Measurements from ENCODE around the gene ITPRIP. TPM values are rescaled to one million over a fixed set of nuclear protein-coding genes. Genes with fewer than 3 reads are reported as not detected.

Gene ITPRIP
- total RNA-seq, 1 donor from 2014 or later, result 15.6 TPM

- TF ChIP-seq, protein P1, sequence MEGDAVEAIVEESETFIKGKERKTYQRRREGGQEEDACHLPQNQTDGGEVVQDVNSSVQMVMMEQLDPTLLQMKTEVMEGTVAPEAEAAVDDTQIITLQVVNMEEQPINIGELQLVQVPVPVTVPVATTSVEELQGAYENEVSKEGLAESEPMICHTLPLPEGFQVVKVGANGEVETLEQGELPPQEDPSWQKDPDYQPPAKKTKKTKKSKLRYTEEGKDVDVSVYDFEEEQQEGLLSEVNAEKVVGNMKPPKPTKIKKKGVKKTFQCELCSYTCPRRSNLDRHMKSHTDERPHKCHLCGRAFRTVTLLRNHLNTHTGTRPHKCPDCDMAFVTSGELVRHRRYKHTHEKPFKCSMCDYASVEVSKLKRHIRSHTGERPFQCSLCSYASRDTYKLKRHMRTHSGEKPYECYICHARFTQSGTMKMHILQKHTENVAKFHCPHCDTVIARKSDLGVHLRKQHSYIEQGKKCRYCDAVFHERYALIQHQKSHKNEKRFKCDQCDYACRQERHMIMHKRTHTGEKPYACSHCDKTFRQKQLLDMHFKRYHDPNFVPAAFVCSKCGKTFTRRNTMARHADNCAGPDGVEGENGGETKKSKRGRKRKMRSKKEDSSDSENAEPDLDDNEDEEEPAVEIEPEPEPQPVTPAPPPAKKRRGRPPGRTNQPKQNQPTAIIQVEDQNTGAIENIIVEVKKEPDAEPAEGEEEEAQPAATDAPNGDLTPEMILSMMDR (conservative IDR thresholded peaks at IDR 0.05), result no peak
- Mint-ChIP-seq H3K9me3 (peaks cover 5% of the 10 kb centered on the region), H3K27ac (ENCODE audit: unreplicated experiment) (no peak overlapping the region), H3K27me3 (ENCODE audit: low read depth) (peaks cover 10% of the 10 kb centered on the region), H3K4me1 (no peaks in the 10 kb centered on the region), H3K4me3 (no peak overlapping the region), H3K36me3 (ENCODE audit: low read depth) (no peaks in the 10 kb centered on the region)
- no peak for DNase-seq (ENCODE audit: low read depth, low spot score)
Observed at GRCh38 chr10:104371753-104372152, 33.5 kb upstream of the ITPRIP start.

DNA sequence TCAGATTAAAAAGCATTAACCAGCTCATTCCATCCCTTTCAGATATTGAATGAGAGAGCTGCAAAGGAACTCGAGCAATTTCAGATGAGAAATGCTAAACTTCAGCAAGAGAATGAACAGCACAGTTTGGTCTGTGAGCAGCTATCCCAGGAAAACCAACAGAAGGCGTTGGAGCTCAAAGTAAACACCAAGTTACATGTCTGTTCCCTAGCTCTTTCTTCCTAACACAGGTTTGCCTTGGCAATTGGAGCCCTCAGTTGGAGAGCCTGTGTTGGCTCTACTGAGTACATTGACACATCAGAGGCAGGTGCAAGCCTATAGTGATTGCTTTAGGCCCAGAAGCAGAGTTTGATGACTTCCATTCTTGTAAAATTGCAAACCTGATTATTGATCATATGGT, 30.1 kb upstream of the ITPRIP start:
- peaks cover 5% of the 10 kb centered on the region for H3K27me3 Mint-ChIP-seq (ENCODE audit: low read depth)
- no peak overlapping the region for H3K4me3 Mint-ChIP-seq
- no peaks in the 10 kb centered on the region for H3K36me3 Mint-ChIP-seq (ENCODE audit: low read depth)
- TF ChIP-seq, protein P1 (conservative IDR thresholded peaks at IDR 0.05), result no peak
- no peak for DNase-seq (ENCODE audit: low read depth, low spot score)
- no peak overlapping the region for H3K27ac Mint-ChIP-seq (ENCODE audit: unreplicated experiment)
- H3K9me3 Mint-ChIP-seq, result peaks cover 7% of the 10 kb centered on the region
- no peaks in the 10 kb centered on the region for H3K4me1 Mint-ChIP-seq

- Mint-ChIP-seq H3K27me3 (ENCODE audit: low read depth) (peaks cover 5% of the 10 kb centered on the region), H3K4me3 (no peak overlapping the region), H3K9me3 (peaks cover 8% of the 10 kb centered on the region), H3K27ac (ENCODE audit: unreplicated experiment) (no peak overlapping the region), H3K36me3 (ENCODE audit: low read depth) (no peaks in the 10 kb centered on the region), H3K4me1 (no peaks in the 10 kb centered on the region)
- TF ChIP-seq, protein P1 (conservative IDR thresholded peaks at IDR 0.05), result no peak
- no peak for DNase-seq (ENCODE audit: low read depth, low spot score)
Observed at GRCh38 chr10:104367904-104368303, 29.6 kb upstream of the ITPRIP start.

DNA sequence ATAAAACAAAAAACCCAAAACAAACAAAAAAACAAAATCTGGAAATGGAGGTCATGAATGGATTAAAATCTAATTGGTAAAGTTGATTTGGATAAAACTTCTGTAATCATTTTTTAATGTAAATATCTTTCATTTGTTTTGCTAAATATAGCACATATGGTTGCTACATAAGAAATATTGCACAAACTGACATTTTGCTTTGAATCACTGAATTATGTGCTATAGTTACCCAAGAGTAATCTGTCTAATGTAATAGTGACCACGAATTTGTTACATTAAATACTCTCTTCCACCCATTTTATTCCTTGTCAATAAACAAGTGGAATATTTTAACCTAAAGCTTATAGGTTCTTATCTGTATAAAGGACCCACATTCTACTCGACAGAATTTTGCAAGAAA, 21.5 kb upstream of the ITPRIP start:
- Mint-ChIP-seq H3K36me3 (ENCODE audit: low read depth) (no peaks in the 10 kb centered on the region), H3K27me3 (ENCODE audit: low read depth) (no peaks in the 10 kb centered on the region), H3K4me3 (no peak overlapping the region), H3K9me3 (peaks cover 11% of the 10 kb centered on the region), H3K4me1 (no peaks in the 10 kb centered on the region), H3K27ac (ENCODE audit: unreplicated experiment) (no peak overlapping the region)
- TF ChIP-seq, protein P1 (conservative IDR thresholded peaks at IDR 0.05), result no peak
- no peak for DNase-seq (ENCODE audit: low read depth, low spot score)

DNA sequence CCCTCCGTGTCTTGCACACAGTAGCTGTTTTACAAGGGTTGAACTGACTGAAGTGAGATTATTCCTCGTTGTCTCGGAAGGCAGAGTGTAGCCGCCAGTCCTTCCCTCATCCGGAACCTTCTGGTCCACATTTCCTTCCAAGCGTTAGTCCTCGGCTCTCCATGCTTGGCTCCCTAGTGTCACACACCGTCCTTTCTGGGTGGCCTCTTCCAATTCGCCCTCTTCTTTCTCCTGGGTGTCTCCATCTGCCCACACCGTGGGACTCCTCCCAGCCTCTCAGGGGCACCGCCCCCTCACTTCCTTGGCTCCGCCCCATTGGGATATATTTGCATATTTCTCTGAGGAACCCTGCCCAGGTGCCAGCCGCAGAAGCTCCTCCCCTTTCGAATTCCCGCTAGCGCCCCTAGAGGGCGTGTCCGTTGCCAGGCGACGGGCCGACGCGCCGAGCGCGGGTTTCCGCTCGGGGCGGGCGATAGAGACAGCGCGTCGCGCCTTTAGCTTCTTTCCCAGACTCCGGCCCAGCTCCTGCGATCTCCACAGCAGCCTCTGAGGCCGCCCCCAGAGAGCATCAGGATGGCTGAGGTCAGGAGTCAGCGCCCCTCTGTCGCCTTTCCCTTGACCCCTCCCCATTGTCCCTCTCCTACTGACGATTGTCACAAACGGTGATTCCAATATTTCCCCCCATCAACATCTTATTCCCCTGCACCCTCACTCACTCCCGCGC, 15.2 kb upstream of the ITPRIP start, which contains the start of gene CFAP58:
Gene CFAP58, plus strand, starts transcription at position 509 of the 724 bp plus-strand sequence. Its CDS starts 65 bp downstream, at position 574.
- peaks cover 24% of the 10 kb centered on the region for H3K27me3 Mint-ChIP-seq (ENCODE audit: low read depth)
- H3K27ac Mint-ChIP-seq (ENCODE audit: unreplicated experiment), result no peak within 1 kb of the TSS
- no peaks in the 10 kb centered on the region for H3K4me1 Mint-ChIP-seq
- TF ChIP-seq, protein P1 (conservative IDR thresholded peaks at IDR 0.05), result peak; percentile 73
- DNase-seq (ENCODE audit: low read depth, low spot score), result peak; percentile 87
- H3K9me3 Mint-ChIP-seq, result no peaks in the 10 kb centered on the region
- no peaks in the 10 kb centered on the region for H3K36me3 Mint-ChIP-seq (ENCODE audit: low read depth)
- H3K4me3 Mint-ChIP-seq, result no peak within 1 kb of the TSS

Measured in neural crest cell (in vitro differentiated cells).